SK-N-SH treated with all-trans-retinoic acid at 6 μM for 48 hours (cell line): ENCODE measurements around the gene CCDC17.

Experiments used
- ATAC-seq: fragments of 200-7000 bp; cut with Tn5 transposase; 3 replicates; pipeline ENCODE4 v1.9.1; 2020; ENCODE audit warnings: mild to moderate bottlenecking, moderate library complexity
- ARNTL ChIP-seq: fragments of 450-650 bp; formaldehyde crosslinking; IDR thresholded peaks from 2 replicates; pipeline ENCODE4 v1.5.0; 2020; ENCODE audit warnings: low read depth, mild to moderate bottlenecking, moderate library complexity, borderline replicate concordance
- BACH2 ChIP-seq: fragments of 250-450 bp; sonication (Bioruptor Pico); IDR thresholded peaks from 2 replicates; pipeline ENCODE4 v1.9.0; 2021; ENCODE audit warnings: mild to moderate bottlenecking, borderline replicate concordance
- CSDC2 ChIP-seq: fragments of 250-450 bp; sonication (Bioruptor Pico); IDR thresholded peaks from 2 replicates; pipeline ENCODE4 v1.5.0; 2020; ENCODE audit warnings: mild to moderate bottlenecking, moderate library complexity
- ESRRG ChIP-seq: fragments of 250-450 bp; sonication (Bioruptor Pico); IDR thresholded peaks from 2 replicates; pipeline ENCODE4 v1.6.1; 2021; ENCODE audit warnings: mild to moderate bottlenecking
- GLIS3 ChIP-seq: fragments of 250-450 bp; sonication (Bioruptor Pico); IDR thresholded peaks from 2 replicates; pipeline ENCODE4 v1.5.0; 2020; ENCODE audit warnings: mild to moderate bottlenecking, moderate library complexity
- ISL1 ChIP-seq: fragments of 250-450 bp; sonication (Bioruptor Pico); IDR thresholded peaks from 2 replicates; pipeline ENCODE4 v2.1.2; 2022; ENCODE audit warnings: mild to moderate bottlenecking, moderate library complexity
- OSR1 ChIP-seq: fragments of 250-450 bp; sonication (Bioruptor Pico); IDR thresholded peaks from 2 replicates; pipeline ENCODE4 v1.8.0; 2022; ENCODE audit warnings: moderate library complexity, mild to moderate bottlenecking, inconsistent platforms
- PPARA ChIP-seq: fragments of 250-450 bp; sonication (Bioruptor Pico); IDR thresholded peaks from 2 replicates; pipeline ENCODE4 v1.5.0; 2020; ENCODE audit warnings: mild to moderate bottlenecking, borderline replicate concordance
- RARB ChIP-seq: fragments of 250-450 bp; sonication (Bioruptor Pico); IDR thresholded peaks from 2 replicates; pipeline ENCODE4 v1.8.0; 2021; ENCODE audit warnings: mild to moderate bottlenecking, moderate library complexity
- TCF4 ChIP-seq: fragments of 250-450 bp; sonication (Bioruptor Pico); IDR thresholded peaks from 2 replicates; pipeline ENCODE4 v1.8.0; 2021; ENCODE audit warnings: mild to moderate bottlenecking, moderate library complexity, borderline replicate concordance
- TOX ChIP-seq: fragments of 250-450 bp; sonication (Bioruptor Pico); IDR thresholded peaks from 2 replicates; pipeline ENCODE4 v1.8.0; 2021; ENCODE audit warnings: mild to moderate bottlenecking, moderate library complexity, borderline replicate concordance
- ZC3H10 ChIP-seq: fragments of 250-450 bp; sonication (Bioruptor Pico); IDR thresholded peaks from 2 replicates; pipeline ENCODE4 v1.5.1; 2021; ENCODE audit warnings: mild to moderate bottlenecking, moderate library complexity
- ZFP3 ChIP-seq: fragments of 250-450 bp; sonication (Bioruptor Pico); IDR thresholded peaks from 2 replicates; pipeline ENCODE4 v1.5.0; 2020; ENCODE audit warnings: mild to moderate bottlenecking, moderate library complexity
- ZFP30 ChIP-seq: fragments of 450-650 bp; formaldehyde crosslinking; IDR thresholded peaks from 2 replicates; pipeline ENCODE4 v1.5.0; 2022; ENCODE audit warnings: mild to moderate bottlenecking, moderate library complexity
- ZNF565 ChIP-seq: fragments of 450-650 bp; formaldehyde crosslinking; conservative IDR thresholded peaks from 2 replicates; pipeline ENCODE4 v1.5.0; 2020; ENCODE audit warnings: low read depth, mild to moderate bottlenecking, moderate library complexity
- ZNF70 ChIP-seq: fragments of 450-650 bp; formaldehyde crosslinking; IDR thresholded peaks from 2 replicates; pipeline ENCODE4 v1.5.0; 2020; ENCODE audit warnings: mild to moderate bottlenecking, moderate library complexity
- ZNF8 ChIP-seq: fragments of 450-650 bp; formaldehyde crosslinking; IDR thresholded peaks from 2 replicates; pipeline ENCODE4 v1.5.0; 2020; ENCODE audit warnings: mild to moderate bottlenecking, moderate library complexity
- TF ChIP-seq, protein P1 (sequence below): fragments of 250-450 bp; sonication (Bioruptor Pico); IDR thresholded peaks from 2 replicates; pipeline ENCODE4 v1.8.0; 2020; ENCODE audit warnings: mild to moderate bottlenecking, moderate library complexity, borderline replicate concordance
- TF ChIP-seq, protein P2 (sequence below): fragments of 250-450 bp; sonication (Bioruptor Pico); IDR thresholded peaks from 2 replicates; pipeline ENCODE4 v1.5.1; 2020; ENCODE audit warnings: low read depth, mild to moderate bottlenecking, moderate library complexity
- TF ChIP-seq, protein P3 (sequence below): fragments of 250-450 bp; sonication (Bioruptor Pico); IDR thresholded peaks from 2 replicates; pipeline ENCODE4 v1.8.0; 2021; ENCODE audit warnings: low read depth, mild to moderate bottlenecking, moderate library complexity, borderline replicate concordance

The CCDC17 gene

DNA sequence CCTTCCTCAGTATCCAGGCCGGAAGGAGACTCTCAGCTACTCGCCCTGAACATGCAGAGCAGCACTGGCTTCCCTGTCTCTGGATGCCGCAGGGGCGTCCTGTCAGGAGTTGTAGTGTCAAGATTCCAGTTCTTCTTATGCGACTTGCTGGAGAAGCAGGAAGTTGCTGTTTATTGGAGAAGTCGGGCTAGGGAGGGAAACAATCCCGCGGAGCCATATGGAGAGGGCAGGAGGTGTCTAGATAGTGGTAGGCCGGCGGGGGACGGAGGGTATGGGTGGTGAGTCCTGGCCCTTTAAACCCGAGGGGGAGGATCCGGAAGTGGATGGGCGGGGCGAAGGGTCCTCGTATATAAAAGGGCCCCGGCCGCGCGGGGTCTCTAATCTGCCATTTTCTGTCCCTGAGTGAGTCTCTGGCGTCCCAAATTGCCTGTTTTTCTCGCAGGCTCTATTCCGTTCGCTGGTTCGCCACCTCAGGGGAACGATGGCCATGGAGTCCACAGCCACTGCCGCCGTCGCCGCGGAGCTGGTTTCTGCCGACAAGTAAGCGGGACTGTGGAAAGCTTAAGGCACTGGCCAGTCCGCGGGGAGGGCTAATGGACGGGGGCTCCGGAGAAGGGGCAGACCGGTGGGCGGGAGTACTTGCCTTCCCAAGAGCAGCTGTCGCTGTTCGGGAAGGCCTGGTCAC, 40.0 kb downstream of the CCDC17 start, which contains the start of gene NASP:
NASP (plus strand) TSS at position 376 of the 685 bp plus-strand sequence; CDS start at position 482, 106 bp downstream.
- TF ChIP-seq OSR1 (CRISPR knock-in tag) (no peak), ZFP30 (no peak), ESRRG (no peak), RARB (CRISPR knock-in tag) (no peak), ISL1 (CRISPR knock-in tag) (no peak)
- TF ChIP-seq, protein P1, sequence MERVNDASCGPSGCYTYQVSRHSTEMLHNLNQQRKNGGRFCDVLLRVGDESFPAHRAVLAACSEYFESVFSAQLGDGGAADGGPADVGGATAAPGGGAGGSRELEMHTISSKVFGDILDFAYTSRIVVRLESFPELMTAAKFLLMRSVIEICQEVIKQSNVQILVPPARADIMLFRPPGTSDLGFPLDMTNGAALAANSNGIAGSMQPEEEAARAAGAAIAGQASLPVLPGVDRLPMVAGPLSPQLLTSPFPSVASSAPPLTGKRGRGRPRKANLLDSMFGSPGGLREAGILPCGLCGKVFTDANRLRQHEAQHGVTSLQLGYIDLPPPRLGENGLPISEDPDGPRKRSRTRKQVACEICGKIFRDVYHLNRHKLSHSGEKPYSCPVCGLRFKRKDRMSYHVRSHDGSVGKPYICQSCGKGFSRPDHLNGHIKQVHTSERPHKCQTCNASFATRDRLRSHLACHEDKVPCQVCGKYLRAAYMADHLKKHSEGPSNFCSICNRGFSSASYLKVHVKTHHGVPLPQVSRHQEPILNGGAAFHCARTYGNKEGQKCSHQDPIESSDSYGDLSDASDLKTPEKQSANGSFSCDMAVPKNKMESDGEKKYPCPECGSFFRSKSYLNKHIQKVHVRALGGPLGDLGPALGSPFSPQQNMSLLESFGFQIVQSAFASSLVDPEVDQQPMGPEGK: peak; percentile 87
- peak; percentile 78 for ATAC-seq

DNA sequence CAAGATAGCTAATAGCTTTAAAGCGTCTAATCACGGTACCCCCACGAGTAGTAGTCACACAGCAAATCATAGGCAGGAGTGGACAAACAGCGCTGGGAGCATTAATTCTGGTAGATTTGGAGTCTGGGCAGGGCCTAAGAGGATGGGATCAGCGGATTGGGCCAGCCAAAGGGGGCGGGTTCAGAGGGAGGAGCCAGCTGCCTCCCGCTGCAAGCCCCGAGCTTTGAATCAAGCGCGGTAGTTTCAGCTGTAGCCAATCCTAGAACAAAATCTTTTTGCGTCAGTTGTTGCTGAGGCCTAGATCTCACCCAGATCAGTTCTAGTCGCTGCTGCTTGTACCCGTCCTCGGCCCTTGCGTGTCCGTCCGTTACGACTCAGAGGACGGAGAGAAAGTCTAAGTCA, 40.6 kb downstream of the CCDC17 start:
- peak; percentile 86 for ATAC-seq
- no peak for TF ChIP-seq ZFP30
- no peak for TF ChIP-seq ISL1 (CRISPR knock-in tag)
- TF ChIP-seq ZFP3: no peak
- TF ChIP-seq, all 23 proteins: peak for 0

DNA sequence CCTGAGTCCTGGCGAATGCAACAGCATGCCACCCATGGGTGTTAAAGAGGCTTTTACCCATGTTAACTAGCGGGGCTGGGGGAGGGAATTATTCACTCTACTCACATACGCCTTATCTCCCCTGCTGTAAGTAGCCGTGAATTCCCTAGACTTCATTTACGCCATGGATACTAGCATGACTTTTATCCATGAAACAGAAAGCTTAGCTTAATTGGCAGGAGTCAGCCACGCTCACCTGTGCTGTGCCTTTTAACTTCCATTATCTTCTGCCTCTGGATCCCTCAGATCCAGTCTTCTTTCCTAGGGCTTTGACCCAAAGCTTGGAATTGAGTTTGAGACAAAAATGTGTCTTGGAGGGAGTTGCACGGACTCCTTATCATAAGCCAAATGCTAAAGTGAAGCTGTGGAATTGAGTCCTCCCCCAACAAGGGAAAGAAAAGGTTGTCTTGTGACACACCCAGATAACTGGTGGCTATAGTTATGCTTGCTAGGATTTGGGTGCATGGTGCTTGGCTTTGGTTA, 49.7 kb downstream of the CCDC17 start:
- no peak for ATAC-seq
- TF ChIP-seq ARNTL (CRISPR knock-in tag): no peak
- no peak for TF ChIP-seq ZNF70 (CRISPR knock-in tag)
- TF ChIP-seq ZFP3: no peak
- no peak for TF ChIP-seq RARB (CRISPR knock-in tag)
- no peak for TF ChIP-seq TOX
- TF ChIP-seq, protein P1: no peak
- TF ChIP-seq ZC3H10 (CRISPR knock-in tag): no peak
- no peak for TF ChIP-seq TCF4 (CRISPR knock-in tag)

DNA sequence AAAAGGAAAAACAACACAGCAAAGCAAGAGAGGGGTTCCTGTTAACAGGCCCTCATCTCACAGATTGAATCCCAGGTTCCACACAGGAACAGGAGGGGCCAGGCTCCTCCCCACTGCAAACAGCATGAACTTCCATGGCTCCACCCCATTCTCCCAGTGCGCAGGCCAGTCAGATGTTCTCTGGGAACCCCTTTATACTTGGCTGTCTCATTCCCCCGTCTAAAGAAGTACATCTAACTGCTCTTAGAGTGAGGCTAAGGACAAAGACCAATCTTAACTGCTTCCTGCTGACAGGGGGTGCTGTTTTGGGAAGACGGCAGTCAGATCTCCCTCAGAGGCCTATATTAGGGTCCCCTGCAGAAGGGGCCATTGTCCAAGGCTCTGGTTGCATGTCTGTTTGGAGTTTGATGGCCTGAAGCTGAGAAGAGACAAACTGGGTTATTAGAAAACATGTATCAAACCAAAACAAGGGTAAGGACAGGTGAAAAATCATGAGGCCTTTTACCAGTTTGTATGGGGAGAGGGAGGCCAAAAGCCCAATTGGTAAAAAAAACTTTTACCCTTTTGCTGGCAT, 50.5 kb downstream of the CCDC17 start:
- no peak for ATAC-seq

DNA sequence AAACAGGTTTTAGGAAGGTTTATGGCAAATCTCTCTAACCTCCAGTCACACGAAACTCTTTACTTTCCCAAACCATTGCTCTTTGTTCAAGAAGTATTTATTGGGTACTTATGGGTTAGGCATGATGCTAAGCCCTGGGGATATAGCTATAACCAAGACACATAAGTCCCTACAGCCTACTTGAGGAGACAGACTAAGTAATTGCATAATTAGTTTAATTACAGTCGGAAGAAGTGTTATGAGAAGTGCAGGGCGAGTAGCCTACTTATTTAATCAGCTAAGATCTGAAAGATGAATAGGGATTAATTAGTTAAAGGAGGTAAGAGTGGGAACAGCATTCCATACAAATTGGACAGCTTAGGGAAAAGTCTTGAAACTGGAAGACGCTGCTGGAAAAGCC, 53.2 kb downstream of the CCDC17 start:
- no peak for ATAC-seq
- TF ChIP-seq ISL1 (CRISPR knock-in tag) (no peak), TOX (no peak), CSDC2 (no peak), GLIS3 (no peak), TCF4 (CRISPR knock-in tag) (no peak), ZNF565 (no peak), RARB (CRISPR knock-in tag) (no peak)
- TF ChIP-seq, protein P2, sequence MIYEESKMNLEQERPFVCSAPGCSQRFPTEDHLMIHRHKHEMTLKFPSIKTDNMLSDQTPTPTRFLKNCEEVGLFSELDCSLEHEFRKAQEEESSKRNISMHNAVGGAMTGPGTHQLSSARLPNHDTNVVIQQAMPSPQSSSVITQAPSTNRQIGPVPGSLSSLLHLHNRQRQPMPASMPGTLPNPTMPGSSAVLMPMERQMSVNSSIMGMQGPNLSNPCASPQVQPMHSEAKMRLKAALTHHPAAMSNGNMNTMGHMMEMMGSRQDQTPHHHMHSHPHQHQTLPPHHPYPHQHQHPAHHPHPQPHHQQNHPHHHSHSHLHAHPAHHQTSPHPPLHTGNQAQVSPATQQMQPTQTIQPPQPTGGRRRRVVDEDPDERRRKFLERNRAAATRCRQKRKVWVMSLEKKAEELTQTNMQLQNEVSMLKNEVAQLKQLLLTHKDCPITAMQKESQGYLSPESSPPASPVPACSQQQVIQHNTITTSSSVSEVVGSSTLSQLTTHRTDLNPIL (CRISPR knock-in tag): no peak

More for the DNA sequence above, 50.5 kb downstream of the CCDC17 start:
- TF ChIP-seq TCF4 (CRISPR knock-in tag) (no peak), ZNF8 (CRISPR knock-in tag) (no peak), BACH2 (no peak), ZC3H10 (CRISPR knock-in tag) (no peak), OSR1 (CRISPR knock-in tag) (no peak), PPARA (CRISPR knock-in tag) (no peak)
- TF ChIP-seq, protein P2 (CRISPR knock-in tag): no peak
- TF ChIP-seq, protein P3, sequence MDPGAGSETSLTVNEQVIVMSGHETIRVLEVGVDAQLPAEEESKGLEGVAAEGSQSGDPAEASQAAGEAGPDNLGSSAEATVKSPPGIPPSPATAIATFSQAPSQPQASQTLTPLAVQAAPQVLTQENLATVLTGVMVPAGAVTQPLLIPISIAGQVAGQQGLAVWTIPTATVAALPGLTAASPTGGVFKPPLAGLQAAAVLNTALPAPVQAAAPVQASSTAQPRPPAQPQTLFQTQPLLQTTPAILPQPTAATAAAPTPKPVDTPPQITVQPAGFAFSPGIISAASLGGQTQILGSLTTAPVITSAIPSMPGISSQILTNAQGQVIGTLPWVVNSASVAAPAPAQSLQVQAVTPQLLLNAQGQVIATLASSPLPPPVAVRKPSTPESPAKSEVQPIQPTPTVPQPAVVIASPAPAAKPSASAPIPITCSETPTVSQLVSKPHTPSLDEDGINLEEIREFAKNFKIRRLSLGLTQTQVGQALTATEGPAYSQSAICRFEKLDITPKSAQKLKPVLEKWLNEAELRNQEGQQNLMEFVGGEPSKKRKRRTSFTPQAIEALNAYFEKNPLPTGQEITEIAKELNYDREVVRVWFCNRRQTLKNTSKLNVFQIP (CRISPR knock-in tag): no peak
- TF ChIP-seq, all 23 proteins: peak for 0
